ENCODE data around the gene RFX8.

The RFX8 gene

DNA sequence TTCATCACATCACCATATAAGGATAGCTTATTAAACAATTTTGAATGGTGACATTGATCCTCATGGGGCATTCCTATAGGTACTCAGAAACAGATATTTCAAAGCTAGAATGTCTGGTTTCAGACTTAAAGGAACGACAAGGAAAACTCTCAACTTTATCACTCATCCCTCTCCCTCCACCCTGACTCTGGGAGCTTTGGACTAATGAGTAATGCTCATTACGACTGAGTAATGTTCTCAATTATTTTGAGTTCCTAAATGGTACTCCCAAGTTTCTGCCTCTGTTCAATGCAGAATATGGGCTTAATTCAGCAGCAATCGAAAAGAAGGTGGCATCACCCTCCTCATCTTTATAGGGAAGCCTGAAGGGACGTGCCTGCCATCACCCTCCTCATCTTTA is 43.4 kb downstream of the RFX8 start:
- Histone ChIP-seq H3K36me3 (ENCODE audit: insufficient read depth, low read length) (no peaks in the 10 kb centered on the region; the same call in 1 of the 2 replicates), H3K9ac (ENCODE audit: low read depth, low read length, poor library complexity, severe bottlenecking) (no peak overlapping the region), H3F3A (ENCODE audit: low read depth) (no peaks in the 10 kb centered on the region), H3K4me1 (ENCODE audit: insufficient read depth, low read length, poor library complexity, severe bottlenecking) (no peaks in the 10 kb centered on the region), H3K79me2 (ENCODE audit: insufficient read depth, low read length) (no peaks in the 10 kb centered on the region), H3K4me2 (ENCODE audit: low read depth, low read length, poor library complexity, severe bottlenecking) (no peak overlapping the region), H3K27me3 (ENCODE audit: insufficient read depth, low read length, poor library complexity, severe bottlenecking) (no peaks in the 10 kb centered on the region), H3K9me3 (ENCODE audit: insufficient read depth, low read depth, low read length) (no peaks in the 10 kb centered on the region), H3K4me3 (ENCODE audit: low read length, poor library complexity, severe bottlenecking) (no peak overlapping the region), H2AFZ (ENCODE audit: low read length) (no peak overlapping the region), H4K20me1 (ENCODE audit: insufficient read depth, low read length, poor library complexity, severe bottlenecking) (no peaks in the 10 kb centered on the region), H3K9me2 (replicated peaks; ENCODE audit: low read depth, low read length) (no peaks in the 10 kb centered on the region)
- no peak for TF ChIP-seq CTCF (conservative IDR thresholded peaks at IDR 0.05; ENCODE audit: low read length)
- TF ChIP-seq EZH2phosphoT487 (IDR thresholded peaks at IDR 0.05; ENCODE audit: borderline replicate concordance) = no peak

GRCh38 chr2:101430156-101430555 is 44.8 kb downstream of the RFX8 start:
- no peaks in the 10 kb centered on the region for H3K9me2 ChIP-seq (replicated peaks; ENCODE audit: low read depth, low read length)
- H3K27me3 ChIP-seq (ENCODE audit: insufficient read depth, low read length, poor library complexity, severe bottlenecking) = no peaks in the 10 kb centered on the region
- H3K36me3 ChIP-seq (ENCODE audit: insufficient read depth, low read length) = no peaks in the 10 kb centered on the region; the same call in none of the 2 replicates
- H3K9ac ChIP-seq (ENCODE audit: low read depth, low read length, poor library complexity, severe bottlenecking) = no peak overlapping the region
- H3K4me2 ChIP-seq (ENCODE audit: low read depth, low read length, poor library complexity, severe bottlenecking) = no peak overlapping the region
- H4K20me1 ChIP-seq (ENCODE audit: insufficient read depth, low read length, poor library complexity, severe bottlenecking) = no peaks in the 10 kb centered on the region
- H3K4me3 ChIP-seq (ENCODE audit: low read length, poor library complexity, severe bottlenecking) = no peak overlapping the region
- no peaks in the 10 kb centered on the region for H3K9me3 ChIP-seq (ENCODE audit: insufficient read depth, low read depth, low read length)
- no peaks in the 10 kb centered on the region for H3K4me1 ChIP-seq (ENCODE audit: insufficient read depth, low read length, poor library complexity, severe bottlenecking)
- no peaks in the 10 kb centered on the region for H3F3A ChIP-seq (ENCODE audit: low read depth)
- H2AFZ ChIP-seq (ENCODE audit: low read length) = no peak overlapping the region
- TF ChIP-seq EZH2phosphoT487 (IDR thresholded peaks at IDR 0.05; ENCODE audit: borderline replicate concordance) = no peak
- TF ChIP-seq CTCF (conservative IDR thresholded peaks at IDR 0.05; ENCODE audit: low read length) = no peak
- no peaks in the 10 kb centered on the region for H3K79me2 ChIP-seq (ENCODE audit: insufficient read depth, low read length)

DNA sequence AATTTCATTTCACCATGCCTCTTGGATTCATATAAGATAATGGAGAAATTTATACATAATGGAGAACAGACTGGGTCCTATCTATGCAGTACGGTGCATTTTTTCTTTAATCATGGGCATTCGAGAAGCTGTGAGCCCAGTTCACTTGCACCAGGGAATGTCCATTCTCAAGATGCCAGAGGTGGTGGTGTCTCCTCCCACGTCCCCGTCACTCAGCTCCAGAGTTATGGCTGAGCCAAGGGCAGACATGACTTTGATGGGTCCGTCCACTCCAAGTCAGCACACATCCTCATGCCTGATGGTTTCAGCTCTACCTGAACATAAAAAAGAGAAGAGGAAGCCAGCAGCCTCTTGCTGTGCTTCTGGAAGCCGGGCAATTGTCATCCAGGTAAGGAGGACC is 45.5 kb downstream of the RFX8 start:
- Histone ChIP-seq H3K9me2 (replicated peaks; ENCODE audit: low read depth, low read length) (no peaks in the 10 kb centered on the region), H3F3A (ENCODE audit: low read depth) (no peaks in the 10 kb centered on the region), H3K36me3 (ENCODE audit: insufficient read depth, low read length) (no peaks in the 10 kb centered on the region; the same call in none of the 2 replicates), H3K79me2 (ENCODE audit: insufficient read depth, low read length) (no peaks in the 10 kb centered on the region), H3K9me3 (ENCODE audit: insufficient read depth, low read depth, low read length) (no peaks in the 10 kb centered on the region), H4K20me1 (ENCODE audit: insufficient read depth, low read length, poor library complexity, severe bottlenecking) (no peaks in the 10 kb centered on the region), H3K27me3 (ENCODE audit: insufficient read depth, low read length, poor library complexity, severe bottlenecking) (no peaks in the 10 kb centered on the region), H2AFZ (ENCODE audit: low read length) (no peak overlapping the region), H3K4me1 (ENCODE audit: insufficient read depth, low read length, poor library complexity, severe bottlenecking) (no peaks in the 10 kb centered on the region), H3K4me3 (ENCODE audit: low read length, poor library complexity, severe bottlenecking) (no peak overlapping the region), H3K4me2 (ENCODE audit: low read depth, low read length, poor library complexity, severe bottlenecking) (no peak overlapping the region), H3K9ac (ENCODE audit: low read depth, low read length, poor library complexity, severe bottlenecking) (no peak overlapping the region)
- TF ChIP-seq CTCF (conservative IDR thresholded peaks at IDR 0.05; ENCODE audit: low read length) (no peak), EZH2phosphoT487 (IDR thresholded peaks at IDR 0.05; ENCODE audit: borderline replicate concordance) (no peak)
